Smooth muscle cell (in vitro differentiated cells): Measurements from ENCODE around the gene ALPG. TPM values are rescaled to one million over a fixed set of nuclear protein-coding genes. Genes with fewer than 3 reads are reported as not detected.

Experiments used
- DNase-seq: peaks from one replicate; lab custom pipeline; 2025; ENCODE audit not compliant: unreplicated experiment; lab: John Stamatoyannopoulos, UW
- H2AFZ ChIP-seq: fragments of 200-600 bp; sonication (generic); 2 replicates; pipeline ENCODE4 v1.6.0; 2016; ENCODE audit warnings: antibody characterized with exemption, low read depth, mild to moderate bottlenecking
- H3F3A ChIP-seq: fragments of 200-600 bp; sonication (generic); 2 replicates; pipeline ENCODE4 v1.6.0; 2017; ENCODE audit warnings: antibody characterized with exemption, low read depth
- H3K27ac ChIP-seq: fragments of 200-600 bp; sonication (generic); 2 replicates; pipeline ENCODE4 v1.5.1; 2016; ENCODE audit warnings: low read depth, mild to moderate bottlenecking
- H3K27me3 ChIP-seq: fragments of 200-600 bp; sonication (generic); 2 replicates; pipeline ENCODE4 v1.6.1; 2016; ENCODE audit warnings: low read depth, mild to moderate bottlenecking
- H3K36me3 ChIP-seq: fragments of 200-600 bp; sonication (generic); 2 replicates; pipeline ENCODE4 v1.5.1; 2016; ENCODE audit warnings: low read depth
- H3K4me1 ChIP-seq: fragments of 200-600 bp; sonication (generic); 2 replicates; pipeline ENCODE4 v1.5.1; 2016; ENCODE audit warnings: low read depth
- H3K4me2 ChIP-seq: fragments of 200-600 bp; sonication (generic); 2 replicates; pipeline ENCODE4 v1.6.0; 2016; ENCODE audit warnings: mild to moderate bottlenecking
- H3K4me3 ChIP-seq: fragments of 200-600 bp; sonication (generic); 2 replicates; pipeline ENCODE4 v1.5.1; 2016; ENCODE audit warnings: mild to moderate bottlenecking
- H3K79me2 ChIP-seq: fragments of 200-600 bp; sonication (generic); 2 replicates; pipeline ENCODE4 v1.6.0; 2016; ENCODE audit warnings: low read depth, mild to moderate bottlenecking
- H3K9ac ChIP-seq: fragments of 200-600 bp; sonication (generic); 2 replicates; pipeline ENCODE4 v1.6.0; 2016; ENCODE audit warnings: low read depth
- H3K9me3 ChIP-seq: fragments of 200-600 bp; sonication (generic); replicated peaks from 2 replicates; pipeline ENCODE4 v1.5.1; 2016; ENCODE audit warnings: low read depth
- H4K20me1 ChIP-seq: fragments of 200-600 bp; sonication (generic); 2 replicates; pipeline ENCODE4 v1.6.0; 2016; ENCODE audit warnings: low read depth
- CTCF ChIP-seq: fragments of 200-600 bp; sonication (generic); IDR thresholded peaks from 2 replicates; pipeline ENCODE4 v1.5.1; 2017; ENCODE audit warnings: borderline replicate concordance, mild to moderate bottlenecking, antibody characterized with exemption; ENCODE audit not compliant: insufficient read depth, poor library complexity, severe bottlenecking
- WGBS: methylation state at CpG from one replicate; pipeline ENCODE4 v1.1.7; 2016; ENCODE audit warnings: low lambda C conversion rate; 5-methylcytosine and 5-hydroxymethylcytosine counted together
- polyA plus RNA-seq: library from polyadenylated mRNA; unstranded; fragments of >200 nt; fragmentation: Nextera tagmentation; extraction: Ambion mirVana; gene quantifications from 2 replicates; pipeline ENCODE4 v1.2.1, GENCODE V29; 2016
- total RNA-seq: library from RNA; depleted of rRNA; stranded (reverse); fragments of >200 nt; gene quantifications from 2 replicates; pipeline ENCODE4 v1.2.3, GENCODE V29; 2014

Gene ALPG
- total and polyA plus RNA-seq, 2 experiments from 2014 or later = not detected

- no peaks in the 10 kb centered on the region for H3K79me2 ChIP-seq
- WGBS = 94% methylated on average over 12 of the region's 12 CpGs
Measured at GRCh38 chr2:232434563-232435374, 28.1 kb downstream of the ALPG start.

GRCh38 chr2:232435375-232435648 is 28.7 kb downstream of the ALPG start:
- Histone ChIP-seq H3K9ac (no peak overlapping the region), H3K79me2 (no peaks in the 10 kb centered on the region), H3K9me3 (no peaks in the 10 kb centered on the region), H3K4me1 (no peaks in the 10 kb centered on the region), H3K36me3 (no peaks in the 10 kb centered on the region), H3K27ac (no peak overlapping the region), H3F3A (no peaks in the 10 kb centered on the region), H3K27me3 (no peaks in the 10 kb centered on the region), H2AFZ (no peak overlapping the region), H3K4me2 (no peak overlapping the region), H3K4me3 (no peak overlapping the region), H4K20me1 (no peaks in the 10 kb centered on the region)
- TF ChIP-seq CTCF = no peak
- DNase-seq = no peak
- WGBS = 91% methylated on average over 4 of the region's 4 CpGs

More at GRCh38 chr2:232434563-232435374, 28.1 kb downstream of the ALPG start:
- H3K4me1 ChIP-seq = no peaks in the 10 kb centered on the region
- no peak overlapping the region for H3K4me3 ChIP-seq
- no peak for DNase-seq
- no peaks in the 10 kb centered on the region for H3K36me3 ChIP-seq
- TF ChIP-seq CTCF = no peak
- no peaks in the 10 kb centered on the region for H4K20me1 ChIP-seq
- no peaks in the 10 kb centered on the region for H3K27me3 ChIP-seq
- H3K9me3 ChIP-seq = no peaks in the 10 kb centered on the region
- no peak overlapping the region for H3K9ac ChIP-seq
- no peaks in the 10 kb centered on the region for H3F3A ChIP-seq
- H3K4me2 ChIP-seq = no peak overlapping the region
- no peak overlapping the region for H3K27ac ChIP-seq
- H2AFZ ChIP-seq = no peak overlapping the region

- no peak overlapping the region for H3K9ac ChIP-seq
- no peak for DNase-seq
- H3F3A ChIP-seq = no peaks in the 10 kb centered on the region
- H3K9me3 ChIP-seq = no peaks in the 10 kb centered on the region
- H3K79me2 ChIP-seq = no peaks in the 10 kb centered on the region
- no peak overlapping the region for H3K27ac ChIP-seq
- H3K4me3 ChIP-seq = no peak overlapping the region
- H4K20me1 ChIP-seq = no peaks in the 10 kb centered on the region
- no peaks in the 10 kb centered on the region for H3K36me3 ChIP-seq
- WGBS = 96% methylated on average over 7 of the region's 7 CpGs
- TF ChIP-seq CTCF = no peak
- no peak overlapping the region for H2AFZ ChIP-seq
- no peaks in the 10 kb centered on the region for H3K4me1 ChIP-seq
- H3K27me3 ChIP-seq = no peaks in the 10 kb centered on the region
- no peak overlapping the region for H3K4me2 ChIP-seq
Measured at GRCh38 chr2:232435805-232436204, 29.2 kb downstream of the ALPG start.
